GM18499 (cell line): Measurements from ENCODE around the gene RTN4RL1.

ENCODE experiments used
- ATAC-seq: cut with Tn5 transposase; IDR thresholded peaks from one replicate; pipeline ENCODE4 v1.9.1; 2021; ENCODE audit warnings: moderate number of reproducible peaks; ENCODE audit not compliant: insufficient read depth, unreplicated experiment

Gene RTN4RL1

GRCh38 chr17:1934901-1935300 is 90.2 kb downstream of the RTN4RL1 start:
- no peak for ATAC-seq

DNA sequence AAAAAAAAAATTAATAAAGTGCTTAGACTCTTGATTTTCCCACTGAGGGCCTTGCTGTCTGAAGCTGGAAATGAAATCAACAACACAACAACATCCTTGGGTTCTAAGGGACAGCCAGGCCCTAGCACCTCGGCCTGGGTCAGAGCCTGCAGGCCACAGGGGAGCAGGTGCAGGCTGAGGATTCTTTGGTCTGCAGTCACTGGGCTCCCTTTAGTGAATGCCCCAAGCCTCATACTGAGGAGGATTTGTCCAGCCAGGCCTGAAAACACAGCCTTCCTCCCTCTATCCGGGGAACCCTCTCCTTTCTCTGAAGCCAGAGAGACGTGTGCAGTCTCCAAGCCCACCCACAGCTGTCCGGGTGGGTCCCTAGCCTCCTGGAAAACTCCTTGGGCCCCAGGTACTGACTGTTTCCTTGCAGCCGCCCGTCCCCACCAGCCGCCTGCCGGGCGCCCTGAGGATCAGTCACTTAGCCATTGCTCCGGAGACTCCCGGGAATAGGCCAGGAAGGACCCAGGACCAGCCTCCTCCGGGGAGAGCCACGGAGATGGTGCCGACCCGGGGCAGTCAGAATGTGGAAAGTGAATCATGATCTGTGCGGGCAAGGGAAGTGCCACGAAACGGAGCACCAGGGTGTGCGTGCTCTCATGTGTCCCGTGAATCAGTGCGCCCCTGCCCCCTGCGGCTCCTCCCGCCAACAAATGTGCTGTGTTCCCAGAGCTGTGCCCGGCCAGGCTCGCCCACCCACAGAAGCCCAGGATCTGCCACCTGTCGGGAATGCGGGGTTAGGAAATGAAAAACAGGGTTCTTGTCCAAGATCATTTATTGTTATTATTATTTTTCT is 91.0 kb downstream of the RTN4RL1 start:
- no peak for ATAC-seq

GRCh38 chr17:1931844-1932579 is 93.1 kb downstream of the RTN4RL1 start:
- no peak for ATAC-seq

GRCh38 chr17:1930337-1930645 is 94.8 kb downstream of the RTN4RL1 start:
- ATAC-seq = no peak

GRCh38 chr17:1928976-1929375 is 96.2 kb downstream of the RTN4RL1 start:
- no peak for ATAC-seq

GRCh38 chr17:1920948-1921351 is 104.2 kb downstream of the RTN4RL1 start:
- no peak for ATAC-seq

DNA sequence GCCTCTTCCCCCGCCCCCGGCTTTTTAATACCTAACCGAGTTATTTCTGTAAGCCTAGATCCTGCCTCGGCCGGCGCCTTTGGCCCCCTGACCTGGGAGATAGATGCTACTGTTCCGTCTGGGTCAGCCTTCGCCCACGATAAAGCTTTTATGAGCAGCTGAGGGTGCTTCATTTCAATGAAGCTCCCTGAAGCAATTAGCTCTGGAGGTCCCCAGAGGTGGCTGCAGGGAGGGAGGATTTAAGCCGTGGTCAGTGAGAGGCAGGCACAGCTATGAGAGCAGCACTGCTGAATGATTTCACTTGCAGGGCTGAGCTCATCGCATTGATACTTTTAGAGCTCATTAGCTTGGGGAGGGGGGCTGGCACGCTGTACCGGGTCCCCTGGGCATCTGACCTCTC is 105.9 kb downstream of the RTN4RL1 start:
- ATAC-seq = no peak

DNA sequence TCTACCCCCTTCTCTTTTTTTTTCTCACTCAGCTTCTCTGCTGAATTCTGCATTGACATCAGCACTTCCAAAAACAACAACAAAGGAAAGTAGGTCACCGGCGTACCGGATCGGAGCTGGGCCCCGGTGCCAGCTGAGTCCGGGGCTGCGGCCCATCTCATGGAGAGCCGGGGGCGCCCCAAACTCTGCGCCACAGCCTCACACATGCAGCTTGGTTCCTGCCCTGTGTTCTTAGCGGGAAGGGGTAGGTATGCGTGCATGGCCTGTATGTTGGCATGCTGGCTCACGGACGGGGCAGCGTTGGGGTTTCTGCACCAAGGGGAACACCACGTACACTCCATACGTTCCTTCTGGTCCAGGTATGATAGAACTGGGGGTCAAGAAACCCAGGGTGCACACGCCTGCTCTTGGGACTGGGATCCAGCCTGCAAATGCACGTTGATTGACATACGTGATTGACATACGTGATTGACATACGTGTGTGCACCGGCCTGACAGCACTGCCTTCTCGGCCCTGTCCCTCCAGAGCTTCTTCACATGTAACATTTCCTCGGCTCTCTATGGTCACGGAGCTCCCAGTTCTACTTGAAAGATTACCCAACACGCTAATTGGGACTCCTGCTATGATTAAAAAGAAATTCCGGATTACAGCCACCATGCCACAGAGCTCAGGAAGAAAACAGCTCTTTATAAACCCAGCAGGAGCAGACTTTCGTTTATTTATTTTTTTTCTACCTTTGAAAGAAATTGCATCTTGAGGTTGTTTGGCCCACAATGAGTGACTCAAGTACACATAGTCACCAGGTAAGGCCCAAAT is 106.6 kb downstream of the RTN4RL1 start:
- no peak for ATAC-seq

- no peak for ATAC-seq
These were observed 108.0 kb downstream of the RTN4RL1 start for GRCh38 chr17:1916963-1917715.

- ATAC-seq = no peak
These were observed 108.8 kb downstream of the RTN4RL1 start for GRCh38 chr17:1916316-1916715.

DNA sequence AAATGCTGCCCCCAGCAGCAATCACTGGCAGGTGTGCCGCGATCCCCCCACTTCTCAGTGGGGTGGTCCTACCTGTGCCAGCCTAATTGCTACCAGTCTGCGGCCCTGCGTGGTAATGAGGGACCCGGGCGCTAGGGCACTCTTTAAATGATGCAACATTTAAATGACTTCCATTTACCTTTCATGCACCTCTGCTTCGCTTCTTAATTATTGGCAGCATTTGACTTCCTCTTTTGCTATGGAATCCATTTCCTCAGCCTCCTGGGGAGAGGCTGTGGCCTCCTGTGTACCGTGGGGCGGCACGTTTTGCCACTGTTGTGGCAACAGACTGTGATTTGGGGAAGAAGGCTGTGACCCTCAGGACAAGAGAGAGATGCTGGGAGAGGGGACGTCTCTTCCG is 109.2 kb downstream of the RTN4RL1 start:
- ATAC-seq = no peak

- no peak for ATAC-seq
These were observed 110.5 kb downstream of the RTN4RL1 start for GRCh38 chr17:1914661-1915083.

DNA sequence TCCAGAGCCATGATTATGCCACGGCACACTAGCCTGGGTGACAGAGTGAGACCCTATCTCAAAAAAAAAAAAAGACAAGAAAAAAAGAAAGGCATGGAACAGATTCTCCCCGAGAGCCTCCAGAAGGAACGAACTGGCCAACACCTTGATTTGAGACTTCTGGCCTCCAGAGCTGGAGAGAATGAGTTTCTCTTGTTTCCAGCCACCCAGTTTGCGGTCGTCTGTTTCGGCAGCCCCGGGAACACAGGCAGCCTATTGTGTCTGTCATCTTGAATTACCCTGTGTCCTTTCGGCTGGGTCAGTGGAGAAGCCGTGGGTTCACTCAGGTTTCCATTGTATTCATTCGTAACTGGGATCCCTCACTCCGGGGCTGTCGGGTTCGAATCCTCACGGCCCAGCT is 111.4 kb downstream of the RTN4RL1 start:
- ATAC-seq = no peak

DNA sequence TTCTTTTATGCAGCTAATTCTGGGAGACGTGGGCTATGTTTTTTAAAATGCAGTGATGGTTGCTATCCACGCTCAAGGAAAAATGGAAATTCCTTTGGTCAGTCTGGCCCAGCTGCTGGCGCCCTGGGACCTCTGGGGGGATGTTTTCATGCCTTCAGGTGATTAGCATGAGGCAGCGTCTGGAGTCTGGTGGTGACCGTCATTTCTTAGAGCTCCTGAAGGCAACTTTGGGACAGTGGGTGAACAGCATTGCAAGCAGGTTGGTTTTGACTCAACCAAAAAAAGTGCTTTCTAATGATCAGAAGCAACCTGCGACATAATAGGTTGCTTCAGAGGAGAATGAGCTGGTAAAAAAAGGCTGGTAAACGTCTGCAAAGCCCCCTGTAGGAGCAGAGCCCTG is 113.0 kb downstream of the RTN4RL1 start:
- no peak for ATAC-seq

- ATAC-seq = no peak
These were observed 115.1 kb downstream of the RTN4RL1 start for GRCh38 chr17:1909985-1910384.

DNA sequence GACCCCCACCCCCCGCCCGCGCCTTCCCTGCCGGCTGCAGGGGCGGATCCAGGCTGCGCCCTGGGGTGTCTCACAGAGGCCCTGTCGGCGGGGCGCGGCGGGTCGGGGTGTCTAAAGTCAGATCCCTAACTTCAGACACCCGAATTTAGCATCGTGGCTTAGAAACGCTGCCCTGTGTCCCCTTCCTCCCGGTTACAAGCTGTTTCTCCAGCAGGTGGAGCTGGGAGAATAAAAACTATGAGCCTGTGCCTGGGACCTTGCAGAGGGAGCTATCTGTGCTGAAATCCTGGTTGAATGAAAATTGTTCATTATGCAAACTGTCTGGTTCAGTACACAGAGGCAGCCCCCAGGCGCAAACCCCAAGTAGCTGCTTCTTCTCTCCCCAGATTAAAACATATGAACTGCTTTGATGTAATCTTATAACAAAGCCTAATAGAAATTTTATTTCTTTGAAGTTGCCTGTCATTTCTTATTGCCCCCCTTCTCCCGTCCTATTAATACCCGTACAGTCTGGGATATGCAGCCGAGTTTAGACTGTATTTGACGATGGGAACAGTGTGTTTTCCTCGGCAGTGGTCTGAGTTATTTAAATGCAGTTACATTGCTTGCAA is 116.3 kb downstream of the RTN4RL1 start:
- ATAC-seq = no peak

DNA sequence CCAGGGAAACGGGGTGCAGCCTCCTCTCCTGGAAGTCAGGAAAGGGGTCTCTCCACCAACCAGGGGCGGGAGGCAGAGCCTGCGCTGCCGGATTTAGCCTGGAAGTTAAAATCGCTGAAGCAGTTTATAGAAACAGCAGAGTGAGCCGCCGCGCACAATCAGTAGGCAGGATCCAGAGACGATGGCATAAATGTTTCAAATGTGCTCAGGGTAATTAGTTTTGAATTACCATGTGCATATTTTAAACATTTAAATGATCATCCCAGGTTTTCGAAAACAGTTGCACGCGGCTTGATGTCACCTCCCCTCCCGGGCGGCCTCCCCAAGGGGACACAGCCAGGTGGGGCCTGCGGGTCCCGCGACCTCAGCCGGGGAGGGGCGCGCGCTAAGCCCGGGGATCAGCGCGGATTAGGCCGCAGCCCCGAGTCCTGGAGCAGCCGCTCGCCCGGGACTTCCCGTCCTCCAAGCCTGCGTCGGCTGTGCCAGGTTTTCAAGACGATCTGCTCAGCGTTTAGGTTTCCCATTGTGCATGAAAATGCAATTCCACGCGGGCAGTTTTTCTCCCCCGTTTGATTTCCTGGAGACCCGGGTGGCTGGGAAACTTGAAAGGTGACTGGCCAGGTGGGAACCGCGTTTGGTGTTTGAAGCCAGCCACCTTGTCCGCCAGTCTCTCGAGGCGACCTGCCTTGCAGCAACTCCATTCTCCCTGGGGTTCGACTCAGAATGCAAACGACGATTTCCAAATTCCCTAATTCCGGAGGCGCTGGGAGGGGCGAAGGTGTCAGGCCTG is 117.0 kb downstream of the RTN4RL1 start:
- no peak for ATAC-seq

GRCh38 chr17:1907216-1907631 is 117.9 kb downstream of the RTN4RL1 start:
- no peak for ATAC-seq

DNA sequence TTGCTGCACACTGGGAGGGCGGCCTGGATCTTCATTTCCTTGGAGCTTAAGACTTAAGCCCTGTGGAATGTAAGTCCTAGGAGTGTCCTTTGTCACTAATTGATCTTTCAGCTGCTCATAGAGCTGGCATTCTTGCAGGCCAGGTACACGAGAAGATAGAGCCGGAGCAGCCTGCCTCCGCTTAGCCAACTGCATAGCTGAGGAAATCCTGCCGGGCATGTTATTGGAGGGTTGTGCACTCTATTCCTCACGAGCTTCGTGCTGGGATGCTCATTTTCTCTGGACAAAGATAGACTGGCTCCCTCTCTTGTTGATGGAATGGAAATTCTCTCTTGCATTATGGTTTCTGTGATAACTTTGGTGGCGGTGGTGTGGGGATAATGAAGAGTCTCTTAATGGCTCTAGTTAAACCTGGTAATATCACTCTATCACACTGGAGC is 118.5 kb downstream of the RTN4RL1 start:
- ATAC-seq = no peak
